Stimulated activated CD8-positive, alpha-beta memory T cell treated with anti-CD3 and anti-CD28 coated beads, Interleukin-15, amount 100 ng/mL, for 4 hours (primary cell): ENCODE results near the gene KRT80.

Experiments
- DNase-seq, 2 donors: peaks; one replicate each; pipeline ENCODE4 v3.0.0-alpha.2; 2020; ENCODE audit warnings: low read depth in 2 of 2

KRT80 gene

DNA sequence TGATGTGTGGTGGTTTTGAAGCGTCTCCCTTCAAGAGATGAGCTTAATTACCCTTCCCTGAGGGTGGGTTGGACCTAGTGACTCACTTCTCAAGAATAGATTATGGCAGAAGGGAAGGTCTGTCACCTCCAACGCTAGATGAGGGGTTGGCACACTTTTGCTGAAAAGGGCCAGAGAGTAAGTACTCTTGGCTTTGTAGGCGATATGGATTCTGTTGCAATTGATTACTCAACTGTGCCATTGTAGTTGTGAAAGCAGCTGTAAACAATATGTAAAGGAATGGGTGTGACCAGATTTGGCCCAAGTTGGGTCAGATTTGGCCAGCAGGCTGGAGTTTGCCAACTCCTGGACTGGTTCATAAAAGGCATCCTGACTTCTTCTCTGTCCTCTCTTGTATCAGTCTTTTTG, 59.1 kb downstream of the KRT80 start:
- DNase-seq, result no peak

DNA sequence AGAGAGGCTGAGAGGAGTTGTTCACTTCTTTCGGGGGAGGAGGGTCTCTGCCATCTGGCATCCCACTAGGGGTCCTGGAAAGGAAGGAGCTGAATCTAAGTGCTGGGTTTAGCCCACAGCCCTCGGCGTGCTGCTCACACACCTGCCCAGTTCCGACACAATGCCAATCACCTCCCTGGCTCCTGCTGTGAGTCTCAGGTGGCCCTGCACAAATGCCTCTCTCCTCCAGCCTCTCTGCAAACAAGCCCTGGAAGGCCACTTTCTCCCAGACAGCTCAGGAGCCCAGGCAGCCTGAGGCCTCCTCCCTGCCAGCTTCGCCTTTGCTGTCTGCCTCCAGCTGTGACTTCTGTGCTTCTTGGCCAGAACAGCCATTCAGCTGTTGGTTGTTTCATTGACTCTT, 61.1 kb downstream of the KRT80 start:
- DNase-seq, result no peak

DNA sequence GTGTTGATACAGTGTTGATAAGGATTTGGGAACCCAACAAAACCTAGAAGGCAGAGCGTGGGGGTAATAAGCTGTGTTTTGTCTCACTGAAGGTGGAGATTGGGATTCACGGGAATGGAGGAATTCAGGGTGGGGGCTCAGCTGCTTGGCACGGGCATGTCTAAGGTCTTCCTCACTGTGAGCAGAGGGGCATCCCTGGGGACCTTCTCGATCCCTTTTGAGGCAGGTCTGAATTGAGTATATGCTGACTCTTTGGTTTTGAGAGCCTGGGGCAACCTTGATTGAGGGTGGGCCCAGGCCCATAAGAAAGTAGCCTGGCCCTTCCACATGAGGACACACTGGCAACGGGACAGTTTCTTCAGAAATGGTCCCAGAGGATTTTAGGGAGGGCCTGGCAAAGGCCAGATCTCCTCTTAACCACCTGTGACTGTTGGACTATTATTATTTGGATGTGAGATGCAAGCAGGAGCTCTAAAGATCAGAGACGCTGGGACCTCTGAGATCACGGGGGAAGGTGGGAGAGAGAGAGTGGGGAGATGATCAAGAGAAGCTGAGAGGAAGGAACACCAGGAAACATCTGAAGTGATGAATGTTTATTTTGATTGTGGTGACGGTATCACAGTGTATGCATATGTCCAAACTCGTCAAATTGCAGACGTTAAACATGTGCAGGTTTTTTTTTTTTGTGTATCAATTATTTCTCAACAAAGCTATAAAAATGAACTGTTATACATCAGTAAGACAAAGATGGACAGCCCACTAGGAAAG, 63.9 kb downstream of the KRT80 start:
- no peak for DNase-seq

DNA sequence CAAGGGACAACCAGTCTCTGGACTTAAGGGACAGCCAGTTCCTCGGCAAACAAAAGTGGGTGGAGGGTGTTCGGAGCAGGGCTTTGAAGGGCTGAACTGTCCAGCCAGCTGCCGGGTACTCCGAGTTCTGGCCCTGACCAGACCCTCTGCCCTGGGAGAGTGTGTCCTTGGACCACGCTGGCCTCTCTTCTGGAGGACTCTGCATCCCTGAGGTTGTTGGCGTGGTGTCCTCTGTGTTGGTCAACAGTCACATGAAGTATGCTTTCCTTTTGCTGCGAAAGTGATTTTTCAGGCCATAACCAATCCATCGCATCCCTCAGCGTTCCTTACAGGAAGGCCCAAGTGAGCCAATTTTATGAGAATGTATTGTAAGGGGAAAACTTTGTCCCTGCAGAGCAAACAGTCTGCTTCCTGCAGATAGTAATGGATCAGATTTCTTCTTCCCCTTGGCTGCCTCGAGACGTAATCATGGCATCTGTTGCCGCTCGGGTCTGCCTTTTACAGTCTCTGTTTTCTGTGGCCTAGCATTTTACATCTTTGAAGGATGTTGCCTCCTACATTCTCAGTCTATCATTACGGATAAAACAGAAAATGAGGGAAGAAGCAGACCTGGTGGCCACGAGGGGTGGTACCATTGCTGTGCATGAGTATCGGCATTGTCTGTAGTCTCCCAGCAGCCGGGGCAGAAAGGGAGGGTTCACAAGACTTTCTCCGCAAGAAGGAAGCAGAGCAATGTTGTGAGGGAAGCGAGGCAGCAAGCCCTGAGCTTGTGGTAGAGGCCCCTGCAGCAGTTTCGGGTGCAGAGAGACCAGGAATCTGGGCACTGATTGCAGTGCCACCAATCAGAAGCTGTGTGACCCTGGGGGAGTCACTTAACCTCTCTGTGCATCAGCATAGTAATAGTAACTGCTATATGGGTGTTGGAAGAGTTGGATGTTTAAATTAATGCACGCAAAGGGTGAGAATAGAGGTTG, 64.9 kb downstream of the KRT80 start:
- DNase-seq, result no peak

DNA sequence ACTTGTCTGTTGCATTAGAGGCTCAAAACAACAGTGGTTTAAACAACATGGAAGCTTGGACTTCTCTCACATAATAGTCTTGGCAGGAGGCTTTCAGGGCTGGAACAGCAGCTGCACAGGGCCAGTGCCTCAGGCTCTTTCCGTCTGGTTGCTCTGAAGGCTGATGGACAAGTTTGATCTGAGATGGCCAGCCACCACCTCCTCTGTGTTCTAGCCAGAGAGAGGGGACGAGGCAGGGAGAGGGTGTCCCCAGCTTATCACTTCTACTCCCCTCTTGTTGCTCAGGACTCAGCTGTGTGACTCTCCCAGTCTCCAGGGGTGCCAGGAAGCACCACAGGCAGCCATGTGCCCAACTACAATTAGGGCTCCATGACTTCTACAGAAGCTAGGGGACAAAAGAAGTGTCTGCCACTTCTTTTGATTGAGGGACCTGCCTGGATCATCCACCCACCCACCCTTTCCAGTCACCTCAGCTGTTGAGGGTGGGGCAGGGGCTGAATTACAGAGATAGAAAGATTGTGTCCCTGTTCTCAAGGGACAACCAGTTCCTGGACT, 65.7 kb downstream of the KRT80 start:
- no peak for DNase-seq

DNA sequence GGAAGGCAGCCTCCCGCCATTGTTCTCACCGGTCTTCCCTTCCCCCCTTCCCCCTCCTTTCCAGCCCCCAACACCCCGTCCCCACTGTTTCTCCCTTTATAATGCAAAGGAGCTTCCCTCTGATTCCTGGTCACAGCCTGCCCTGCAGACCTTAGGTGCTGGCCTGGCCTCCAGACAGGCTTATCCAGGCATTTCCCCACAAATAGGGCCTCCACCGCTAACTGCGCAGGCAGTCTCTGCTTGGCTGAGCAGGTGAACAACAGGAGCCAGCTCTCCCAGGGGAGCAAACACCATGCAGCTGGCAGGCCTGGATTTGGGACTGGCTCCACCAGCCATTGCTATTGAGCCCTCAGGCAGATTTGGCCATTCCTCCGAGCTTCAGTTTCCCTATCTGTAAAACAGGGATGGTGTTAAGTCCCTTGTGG, 66.3 kb downstream of the KRT80 start:
- no peak for DNase-seq

DNA sequence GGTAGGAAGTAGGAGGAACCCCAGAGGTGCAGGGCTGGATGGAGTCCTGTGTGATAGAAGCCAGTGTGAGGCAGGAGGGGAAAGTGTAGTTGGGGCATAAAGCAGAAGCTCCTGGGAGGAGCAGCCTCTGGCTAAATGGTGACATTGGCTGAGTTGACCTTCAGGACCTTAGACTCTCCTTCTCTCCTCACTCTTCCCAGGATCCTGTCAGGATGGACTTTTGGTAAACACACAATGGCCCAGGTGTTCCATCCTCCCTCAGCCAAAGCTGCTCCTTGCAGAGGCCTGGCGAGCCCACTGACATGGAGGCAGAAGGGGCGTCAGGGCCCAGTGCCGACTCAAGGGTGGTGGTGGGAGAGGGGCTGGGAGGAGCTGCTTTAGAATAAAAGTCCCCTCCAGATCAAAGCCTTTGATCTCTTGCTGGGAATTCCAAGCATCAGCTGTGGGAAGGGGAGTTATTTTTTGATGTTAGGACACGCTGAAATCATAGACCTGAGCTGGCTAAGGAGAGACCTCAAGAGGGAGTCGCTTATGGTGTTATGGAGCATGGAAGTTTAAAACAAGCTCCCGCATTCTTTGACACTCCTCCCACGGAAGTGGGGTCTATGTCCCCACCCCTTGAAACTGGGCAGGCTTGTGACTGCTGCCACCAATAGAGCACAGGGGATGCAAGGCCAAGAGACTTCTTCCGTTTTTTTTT, 68.2 kb downstream of the KRT80 start:
- no peak for DNase-seq

DNA sequence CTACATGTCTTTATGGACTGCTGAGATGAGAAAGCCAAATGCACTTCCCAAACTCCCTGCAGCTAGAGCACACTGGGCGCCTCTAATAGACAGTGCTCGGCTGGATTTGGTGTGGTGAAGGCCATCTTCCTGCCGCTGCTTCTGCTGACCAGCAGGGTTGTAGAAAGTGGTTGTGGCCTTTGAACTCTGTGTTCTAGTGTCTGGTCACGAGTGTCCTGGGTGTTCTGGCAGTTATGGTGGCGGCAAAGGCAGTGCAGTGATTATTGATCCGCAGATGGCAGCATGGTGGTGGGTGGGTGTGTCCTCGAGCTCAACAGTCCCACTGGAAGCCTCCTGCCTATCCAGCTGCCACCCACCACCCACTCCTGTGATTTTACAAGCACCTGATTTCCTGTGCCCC, 68.9 kb downstream of the KRT80 start:
- no peak for DNase-seq

DNA sequence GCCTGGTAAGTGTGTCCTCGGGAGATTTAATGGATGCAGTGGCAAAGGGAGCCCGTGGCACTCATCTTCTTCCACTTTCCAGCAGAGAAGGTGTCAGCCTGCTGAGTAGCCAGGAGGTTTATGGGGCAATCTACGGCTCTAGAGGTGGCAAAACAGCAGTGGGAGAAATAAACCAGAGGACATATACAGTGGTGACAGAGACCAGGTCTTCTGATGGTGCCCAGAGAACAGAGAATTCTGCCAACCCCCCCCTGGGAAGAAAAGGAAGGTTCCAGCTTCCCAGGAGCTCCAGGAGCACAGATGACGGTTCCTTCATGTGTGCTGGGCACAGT, 69.3 kb downstream of the KRT80 start:
- DNase-seq, result no peak

DNA sequence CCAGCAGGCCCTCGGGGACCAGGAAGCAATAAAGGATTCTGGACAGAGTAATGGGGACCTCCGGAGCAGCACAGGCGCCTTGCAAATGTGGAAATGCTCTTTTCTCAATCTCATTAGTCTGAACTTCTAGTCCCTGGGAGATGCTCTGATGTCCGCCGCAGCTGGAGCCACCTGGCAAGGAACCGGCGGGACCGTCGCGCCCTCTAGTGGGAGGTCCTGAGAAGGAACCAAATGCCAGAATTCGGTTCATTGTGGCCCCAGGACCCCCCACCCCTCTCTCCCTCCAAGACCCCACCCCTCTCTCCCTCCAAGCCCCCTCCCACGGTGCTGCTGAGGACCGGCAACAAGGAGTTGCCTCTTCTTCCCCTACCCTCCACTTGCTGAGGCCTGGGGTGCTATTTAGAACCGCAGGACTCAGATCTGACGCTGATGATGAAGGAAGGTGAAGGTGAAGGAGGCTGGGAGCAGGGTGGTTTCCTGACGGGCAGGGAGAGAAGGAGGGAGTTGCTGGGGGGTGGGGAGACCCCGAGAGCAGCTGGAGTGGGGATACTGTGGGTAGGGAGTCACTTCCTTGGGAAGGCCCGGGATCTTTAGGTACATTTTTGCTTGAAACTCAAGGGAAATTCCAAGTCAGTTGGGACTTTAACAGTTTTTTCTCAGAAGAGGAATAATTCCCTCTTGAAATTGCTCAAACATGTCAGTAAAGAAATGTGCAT, 69.8 kb downstream of the KRT80 start:
- peak; percentile 18 to 20 for DNase-seq

DNA sequence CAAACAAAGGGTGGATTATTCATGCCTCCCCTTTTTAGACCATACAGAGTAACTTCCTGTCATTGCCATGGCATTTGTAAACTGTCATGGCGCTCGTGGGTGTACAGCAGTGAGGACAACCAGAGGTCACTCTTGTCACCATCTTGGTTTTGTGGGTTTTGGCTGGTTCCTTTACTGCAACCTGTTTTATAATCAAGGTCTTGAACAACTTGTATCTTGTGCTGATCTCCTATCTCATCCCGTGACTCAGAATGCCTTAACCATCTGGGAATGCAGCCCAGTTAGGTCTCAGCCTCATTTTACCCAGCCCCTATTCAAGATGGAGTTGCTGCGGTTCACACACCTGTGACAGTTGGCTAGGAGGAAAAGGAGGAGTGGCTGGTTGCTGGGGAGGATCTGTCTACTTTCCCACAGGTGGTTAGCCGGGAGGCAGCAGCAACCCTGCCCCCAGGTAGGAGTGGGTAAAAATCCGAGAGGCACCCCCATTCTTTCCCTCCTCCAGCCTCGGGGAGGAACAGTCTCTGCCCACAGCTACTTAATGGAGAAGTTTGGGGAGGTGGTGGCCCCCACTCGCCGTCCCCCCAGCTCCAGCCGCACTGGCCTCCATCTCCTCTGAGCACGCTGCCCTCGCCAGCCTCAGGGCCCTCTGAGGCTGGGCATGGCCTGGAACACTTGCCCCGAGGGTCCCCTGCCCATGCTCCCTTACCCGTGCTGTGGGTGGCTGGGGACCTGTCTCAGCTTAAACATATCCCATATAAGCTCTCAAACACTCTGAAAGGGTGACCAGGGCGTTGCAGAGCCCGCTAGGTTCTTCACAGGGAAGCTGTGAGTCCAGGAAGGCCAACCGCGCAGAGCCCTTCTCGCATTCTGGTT, 70.6 kb downstream of the KRT80 start:
- DNase-seq, result no peak

DNA sequence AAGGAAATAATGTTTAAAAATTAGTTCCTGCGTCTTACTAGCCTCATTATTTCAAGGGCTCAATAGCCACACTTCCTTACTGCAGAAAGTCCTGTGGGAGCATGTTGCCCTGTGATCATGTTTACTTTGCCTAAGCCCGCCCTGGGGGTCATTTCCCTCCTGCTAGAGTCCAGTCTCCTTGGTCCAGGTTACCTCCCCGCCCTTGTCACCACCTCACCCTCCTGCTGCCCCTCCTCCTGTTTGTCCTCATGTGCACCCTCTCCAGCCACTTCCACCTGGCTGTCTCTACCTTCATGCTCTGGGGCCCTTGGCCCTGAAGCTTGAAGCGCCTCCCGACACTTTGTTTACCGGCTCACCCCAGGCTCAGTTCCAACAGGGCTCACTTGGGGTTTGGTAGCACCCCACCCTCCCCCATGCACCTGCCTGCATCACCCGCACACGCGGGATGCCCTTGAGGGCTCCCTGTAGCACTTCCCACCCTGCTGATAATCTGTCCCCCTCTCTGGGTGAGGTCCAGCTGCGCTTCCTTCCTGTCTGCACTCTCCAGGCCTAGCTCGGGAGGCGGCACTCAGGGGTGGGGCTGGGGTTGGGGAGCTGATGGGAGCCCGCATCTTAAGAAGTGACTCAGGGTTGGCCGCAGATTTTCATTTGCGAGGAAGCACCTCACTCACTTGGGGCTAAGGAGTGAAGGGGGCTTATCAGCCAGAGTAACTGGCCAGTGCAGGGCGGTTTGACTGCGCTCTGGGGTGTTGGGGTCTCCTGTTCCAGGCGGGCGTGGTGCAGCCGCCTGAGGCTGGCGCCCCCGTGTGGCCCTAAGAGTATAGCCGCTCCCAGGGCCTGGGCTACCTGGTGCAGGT, 72.2 kb downstream of the KRT80 start:
- DNase-seq, result no peak
